ENCODE results near the gene TXNL4A.

GRCh38 chr18:79979843-79980242 is 8.5 kb downstream of the TXNL4A start:
- no peak for TF ChIP-seq CTCF (IDR thresholded peaks at IDR 0.05; ENCODE audit: insufficient read depth, low read length)
- no peak for TF ChIP-seq GABPA (IDR thresholded peaks at IDR 0.05; ENCODE audit: low read depth)
- no peak for TF ChIP-seq REST (IDR thresholded peaks at IDR 0.05; ENCODE audit: insufficient replicate concordance, low read depth)
- TF ChIP-seq POLR2AphosphoS5 (IDR thresholded peaks at IDR 0.05; ENCODE audit: low read depth) = no peak
- TF ChIP-seq SPI1 (IDR thresholded peaks at IDR 0.05; ENCODE audit: borderline replicate concordance, low read depth) = no peak

Measured in HL-60 (cell line).